ENCODE data around the gene GAB1.

DNA sequence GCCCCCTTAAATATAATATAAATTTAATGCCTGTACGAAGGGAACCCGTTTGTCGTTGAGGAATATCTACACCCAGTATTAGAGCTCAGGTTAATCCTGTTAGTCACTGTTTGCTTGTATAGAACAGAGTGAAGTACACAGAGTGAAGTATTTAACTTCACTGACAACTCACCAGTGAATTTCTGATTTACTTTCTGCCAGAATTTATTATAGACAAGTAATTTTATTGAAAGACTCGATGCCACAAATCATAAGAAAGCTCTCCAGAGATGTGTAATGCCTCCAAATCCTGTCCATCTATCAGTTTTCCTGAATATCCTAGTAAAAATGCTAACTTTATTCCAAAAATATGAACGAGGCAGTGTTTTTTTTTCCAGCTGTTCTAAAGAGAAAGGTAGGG, 1.6 kb downstream of the GAB1 start:
- TF ChIP-seq TOX (CRISPR knock-in tag; IDR thresholded peaks at IDR 0.05; ENCODE audit: borderline replicate concordance) (no peak), ISL1 (CRISPR knock-in tag; IDR thresholded peaks at IDR 0.05) (no peak), ZNF70 (CRISPR knock-in tag; IDR thresholded peaks at IDR 0.05) (no peak)
- TF ChIP-seq, protein P1, sequence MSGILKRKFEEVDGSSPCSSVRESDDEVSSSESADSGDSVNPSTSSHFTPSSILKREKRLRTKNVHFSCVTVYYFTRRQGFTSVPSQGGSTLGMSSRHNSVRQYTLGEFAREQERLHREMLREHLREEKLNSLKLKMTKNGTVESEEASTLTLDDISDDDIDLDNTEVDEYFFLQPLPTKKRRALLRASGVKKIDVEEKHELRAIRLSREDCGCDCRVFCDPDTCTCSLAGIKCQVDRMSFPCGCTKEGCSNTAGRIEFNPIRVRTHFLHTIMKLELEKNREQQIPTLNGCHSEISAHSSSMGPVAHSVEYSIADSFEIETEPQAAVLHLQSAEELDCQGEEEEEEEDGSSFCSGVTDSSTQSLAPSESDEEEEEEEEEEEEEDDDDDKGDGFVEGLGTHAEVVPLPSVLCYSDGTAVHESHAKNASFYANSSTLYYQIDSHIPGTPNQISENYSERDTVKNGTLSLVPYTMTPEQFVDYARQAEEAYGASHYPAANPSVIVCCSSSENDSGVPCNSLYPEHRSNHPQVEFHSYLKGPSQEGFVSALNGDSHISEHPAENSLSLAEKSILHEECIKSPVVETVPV (CRISPR knock-in tag; IDR thresholded peaks at IDR 0.05), result no peak
